HK-2 (cell line): ENCODE data around the gene SLIT1.

ENCODE experiments used
- DNase-seq: peaks from one replicate; pipeline ENCODE4 v3.0.0-alpha.2; 2018; ENCODE audit not compliant: unreplicated experiment

Gene SLIT1

DNA sequence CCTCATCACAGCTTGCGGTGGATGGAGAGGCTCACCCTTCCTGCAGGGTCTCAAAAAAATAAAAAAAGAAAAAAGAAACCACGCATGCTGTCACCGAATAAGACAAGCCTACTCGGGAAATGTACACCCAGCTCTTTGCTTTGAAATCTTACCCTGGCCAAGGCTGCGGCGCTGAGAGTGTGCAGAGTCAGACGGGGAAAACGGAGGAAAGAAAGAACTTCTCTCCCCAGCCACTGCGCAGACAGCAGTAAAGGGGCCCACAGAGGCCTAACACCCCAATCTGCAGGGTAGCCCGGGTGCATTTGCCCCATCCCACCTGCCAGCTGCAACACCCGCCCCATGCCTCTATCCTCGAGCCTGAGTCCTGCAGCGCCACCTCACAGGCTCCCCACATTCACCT, 14.8 kb downstream of the SLIT1 start:
- DNase-seq = no peak

DNA sequence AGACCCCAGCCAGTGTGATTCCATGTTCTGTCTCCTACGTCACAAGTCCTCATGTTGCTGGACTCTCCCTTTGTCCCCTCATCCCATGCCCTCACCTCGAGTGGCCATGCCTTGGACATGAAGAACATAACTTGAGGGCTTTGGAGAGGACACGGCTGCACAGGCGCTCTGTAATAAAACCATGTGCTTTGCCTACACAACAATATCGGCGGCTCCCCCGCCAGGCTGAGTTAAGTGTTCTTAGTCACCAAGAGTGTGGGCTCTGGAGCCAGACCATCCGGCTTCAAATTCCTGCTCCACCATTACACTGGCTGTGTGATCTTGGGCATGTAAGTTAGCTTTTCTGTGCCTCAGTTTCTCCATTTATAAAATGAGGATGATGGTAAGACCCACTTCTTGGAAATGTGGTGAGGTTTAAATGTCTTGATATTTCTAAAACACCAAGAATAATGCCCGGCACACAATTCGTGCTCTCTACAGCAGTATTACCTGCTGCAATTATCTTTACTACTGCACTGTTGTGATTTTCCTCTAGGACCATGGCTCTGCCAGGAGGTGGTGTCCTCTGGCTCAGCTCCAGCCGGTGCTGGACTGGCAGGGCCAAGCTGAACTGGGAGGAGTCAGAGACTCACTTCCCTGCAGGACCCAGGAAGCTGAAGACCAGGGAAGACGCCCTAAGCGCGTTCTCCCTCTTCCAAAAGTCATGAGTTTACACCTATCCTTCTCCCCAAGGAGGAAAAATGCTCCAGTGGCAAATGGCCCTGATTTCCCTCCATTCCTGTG, 15.7 kb downstream of the SLIT1 start:
- no peak for DNase-seq

DNA sequence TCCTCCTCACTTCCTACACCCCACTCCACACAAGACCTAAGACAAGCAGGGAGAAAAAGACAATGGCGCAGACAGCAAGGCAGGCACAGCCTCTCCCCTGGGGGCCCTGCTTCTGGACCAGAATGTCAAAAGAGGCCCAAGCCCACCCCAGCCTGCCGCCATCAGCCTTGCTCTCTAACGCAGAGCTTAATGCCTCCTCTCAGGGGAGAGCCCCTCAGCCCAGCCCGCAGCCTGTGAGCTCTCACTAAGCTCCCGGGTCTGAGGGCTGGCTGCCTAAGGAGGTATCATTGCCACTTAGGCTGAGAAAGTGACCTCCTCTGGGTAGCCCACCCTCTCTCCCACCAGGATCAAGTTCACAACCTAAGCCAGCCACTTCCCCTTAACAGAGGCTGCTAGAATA, 16.7 kb downstream of the SLIT1 start:
- DNase-seq = no peak

DNA sequence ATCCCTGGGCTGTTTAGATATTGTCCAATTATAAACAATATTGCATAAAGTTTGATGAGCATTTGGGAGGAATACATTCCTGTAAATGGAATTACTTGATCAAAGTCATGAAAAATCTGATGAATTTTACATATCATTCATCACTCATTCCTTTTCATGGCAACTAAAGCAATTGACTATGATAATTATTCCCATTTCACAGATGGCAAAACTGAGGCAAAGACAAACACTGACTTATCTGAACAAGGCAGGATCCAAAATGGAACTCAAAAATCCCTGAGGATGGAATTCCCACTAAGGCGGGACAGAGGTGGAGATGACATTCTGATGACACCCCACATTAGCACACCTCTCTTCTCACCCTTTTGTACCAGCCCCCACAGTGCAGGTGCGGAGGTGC, 17.1 kb downstream of the SLIT1 start:
- DNase-seq = no peak

DNA sequence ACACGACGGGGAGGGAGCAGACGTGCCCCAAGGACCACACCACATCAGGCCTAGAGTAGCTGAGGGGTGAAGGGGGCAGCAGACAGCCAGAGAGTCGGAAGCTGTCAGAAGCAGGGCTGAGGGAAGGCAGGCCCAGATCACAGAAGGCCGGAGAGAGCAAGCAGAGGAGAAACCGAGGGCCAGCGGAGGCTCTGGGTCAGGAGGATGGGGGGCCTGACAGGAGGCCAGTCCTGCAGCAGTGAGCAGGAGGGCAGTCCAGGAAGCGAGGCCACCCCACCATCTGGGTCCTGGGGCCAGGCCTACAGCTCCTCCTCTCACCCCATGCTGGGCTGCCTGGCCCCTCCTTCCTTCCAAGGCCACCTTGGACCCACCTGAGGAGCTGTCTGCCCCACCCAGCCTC, 20.3 kb downstream of the SLIT1 start:
- DNase-seq = no peak

DNA sequence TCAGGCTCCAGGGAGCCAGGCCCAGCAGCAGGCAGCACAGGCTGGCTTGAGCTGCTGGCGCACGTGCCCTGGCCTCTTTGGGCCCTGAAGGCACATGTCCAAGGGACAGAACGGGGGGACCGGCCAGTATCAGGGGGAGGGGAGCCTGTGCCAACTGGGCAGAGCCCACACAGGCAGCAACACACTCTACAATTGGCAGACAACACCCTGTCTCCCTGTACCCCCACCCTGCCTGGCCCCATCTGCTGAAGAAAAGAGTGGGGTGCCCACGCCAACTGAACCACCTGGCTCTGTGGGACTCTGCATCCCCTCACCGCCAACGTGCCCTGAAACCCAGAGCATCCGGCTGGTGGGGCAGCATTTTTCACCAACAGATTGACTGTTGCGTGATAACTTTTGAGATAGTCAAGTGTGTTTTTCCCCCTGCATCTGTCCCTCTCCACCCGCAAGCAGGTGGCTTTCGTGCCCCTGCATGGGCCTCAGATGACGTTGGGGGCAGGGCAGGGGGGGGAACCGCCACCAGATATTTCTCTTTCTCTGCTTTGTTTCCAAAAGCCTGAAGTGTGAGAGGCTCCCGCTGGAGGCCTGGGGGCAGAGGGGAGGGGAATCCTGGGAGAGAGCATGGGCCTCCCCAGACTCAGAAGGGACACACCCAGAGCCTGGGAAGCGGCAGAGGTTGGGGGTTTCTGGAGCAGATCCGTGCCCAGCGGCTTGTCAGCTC, 21.8 kb downstream of the SLIT1 start:
- no peak for DNase-seq

DNA sequence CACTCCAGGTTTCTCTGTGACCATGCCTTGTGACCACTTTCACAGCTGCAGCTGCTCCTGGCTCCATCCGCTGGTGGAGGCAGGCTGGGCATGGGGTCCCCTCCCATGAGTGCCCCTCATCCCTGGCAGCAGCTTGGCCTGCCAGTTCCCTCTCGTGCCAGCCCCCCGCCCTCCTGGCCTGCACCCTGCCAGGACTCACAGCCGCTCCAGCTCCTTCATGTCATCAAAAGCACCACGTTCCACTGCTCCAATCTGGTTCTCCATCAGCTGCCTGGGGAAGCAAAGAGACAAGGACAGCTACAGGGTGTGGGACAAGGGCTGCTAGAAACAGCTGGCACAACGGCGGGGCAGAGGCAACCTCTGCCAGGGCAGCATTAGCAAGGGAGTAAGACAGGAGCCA, 22.6 kb downstream of the SLIT1 start:
- no peak for DNase-seq

DNA sequence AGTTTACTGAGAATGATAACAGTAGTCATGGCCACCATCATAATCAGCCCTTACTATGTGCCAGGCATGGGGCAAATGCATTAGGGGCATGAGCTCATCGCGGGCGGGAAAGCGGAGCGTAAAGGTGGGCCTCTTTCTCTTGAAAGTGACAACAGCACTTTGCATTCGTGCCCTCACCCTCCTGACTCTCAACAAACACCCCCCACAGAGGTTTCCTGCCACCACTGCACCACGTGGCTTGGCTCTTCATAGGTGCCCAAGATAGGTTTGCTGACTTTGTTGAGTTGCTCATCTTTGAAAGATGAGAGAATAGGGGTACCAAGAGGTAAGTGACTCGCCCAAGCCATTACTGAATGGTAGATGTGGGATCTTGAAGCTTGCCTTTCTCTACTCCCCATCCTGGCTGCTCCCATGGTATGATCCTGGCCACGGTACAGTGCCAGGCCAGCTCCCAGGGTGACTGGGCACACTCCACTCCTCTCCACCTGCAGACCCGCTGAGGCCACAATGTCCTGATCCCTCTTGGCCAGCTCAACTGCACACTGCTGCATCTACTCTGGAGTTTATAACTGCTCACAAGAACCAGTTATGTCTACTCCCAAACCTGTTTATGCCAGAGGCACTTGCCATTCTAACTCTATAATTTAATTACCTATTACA, 26.0 kb downstream of the SLIT1 start:
- no peak for DNase-seq

DNA sequence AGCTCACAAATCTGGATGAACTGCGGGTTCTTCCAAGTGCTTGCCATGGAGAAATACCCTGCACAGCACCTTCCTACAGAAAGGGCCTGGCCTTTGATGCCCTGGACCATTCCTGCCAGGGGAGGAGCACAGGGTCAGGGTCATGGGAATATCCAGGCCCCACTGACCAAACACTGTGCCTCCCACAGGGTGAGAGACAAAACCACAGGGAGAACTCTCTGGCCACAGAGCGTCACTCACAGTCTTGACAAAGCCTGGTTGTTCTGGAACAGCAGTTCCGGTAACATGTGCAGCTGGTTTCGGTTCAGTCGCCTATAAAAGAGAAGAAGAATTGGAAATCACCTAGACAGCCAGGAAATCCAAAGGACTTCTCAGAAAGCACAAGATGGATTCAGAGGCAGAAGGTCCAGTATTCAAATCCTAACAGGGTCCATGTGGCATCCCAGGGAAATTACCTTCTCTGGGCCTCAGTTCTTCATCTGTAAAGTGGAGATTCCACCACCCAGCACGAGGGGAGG, 28.1 kb downstream of the SLIT1 start:
- no peak for DNase-seq

DNA sequence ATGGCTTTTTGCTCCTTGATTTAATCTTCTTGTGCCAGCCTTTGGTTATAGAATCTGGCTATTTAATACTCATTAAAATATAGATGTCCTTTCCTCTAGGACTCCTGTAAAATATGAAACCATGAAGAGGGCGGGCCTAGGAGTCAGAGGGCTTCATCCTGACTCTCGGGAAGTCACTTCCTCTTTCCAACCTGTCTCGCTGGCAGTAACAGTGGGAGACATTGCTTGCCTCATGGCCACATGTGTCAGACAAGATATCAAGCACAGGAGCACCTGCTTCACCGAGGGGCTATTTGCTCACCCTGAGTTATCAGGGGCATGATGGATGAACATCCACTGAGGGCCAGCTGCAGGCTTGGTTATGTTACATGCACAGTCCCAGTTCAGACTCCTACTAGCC, 31.0 kb downstream of the SLIT1 start:
- no peak for DNase-seq

DNA sequence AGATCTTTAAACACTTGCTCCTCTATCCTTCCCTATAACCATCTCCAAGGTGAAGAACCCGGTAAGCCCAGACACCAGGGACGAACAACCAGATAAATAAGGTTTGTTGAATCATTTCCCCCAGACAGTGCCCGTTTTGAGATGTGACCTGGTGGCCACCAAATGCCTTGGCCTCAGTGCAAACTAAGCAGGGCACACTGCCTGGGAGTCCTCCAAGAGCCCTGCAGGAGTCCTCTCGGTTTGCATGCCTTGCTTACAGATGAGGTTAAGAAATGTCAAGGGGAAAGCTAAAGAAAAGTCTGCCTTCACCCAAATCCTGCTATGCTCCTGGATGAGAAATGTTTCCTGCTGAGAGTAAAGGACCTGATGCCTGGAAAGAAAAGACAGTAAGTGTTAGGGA, 31.6 kb downstream of the SLIT1 start:
- DNase-seq = no peak

DNA sequence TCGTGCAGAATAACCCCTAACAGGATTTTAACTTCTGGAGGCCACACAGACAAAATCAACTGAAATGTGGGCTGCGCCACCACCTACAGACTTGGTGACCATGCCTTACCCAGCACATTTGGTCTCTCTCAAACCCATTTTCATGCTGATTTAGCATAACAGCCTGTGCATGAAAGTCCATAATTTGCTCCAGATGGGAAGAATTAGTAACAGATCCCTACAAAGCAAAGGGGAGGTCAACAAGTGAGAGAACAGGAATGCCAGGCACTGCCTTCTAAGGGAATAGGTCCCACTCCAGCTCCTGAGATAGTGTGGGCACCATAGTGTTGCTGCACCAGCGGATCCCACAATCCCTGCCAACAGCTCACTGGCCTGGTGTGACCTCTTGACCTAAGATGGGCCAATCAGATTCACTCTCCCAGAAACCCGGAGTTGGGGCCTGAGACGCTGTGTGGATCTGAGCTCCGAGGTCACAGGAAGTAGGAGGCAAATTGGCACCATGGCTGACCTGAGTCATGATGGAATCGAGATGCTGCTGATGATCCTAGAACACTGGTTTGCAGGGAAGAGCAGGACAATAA, 32.4 kb downstream of the SLIT1 start:
- no peak for DNase-seq

DNA sequence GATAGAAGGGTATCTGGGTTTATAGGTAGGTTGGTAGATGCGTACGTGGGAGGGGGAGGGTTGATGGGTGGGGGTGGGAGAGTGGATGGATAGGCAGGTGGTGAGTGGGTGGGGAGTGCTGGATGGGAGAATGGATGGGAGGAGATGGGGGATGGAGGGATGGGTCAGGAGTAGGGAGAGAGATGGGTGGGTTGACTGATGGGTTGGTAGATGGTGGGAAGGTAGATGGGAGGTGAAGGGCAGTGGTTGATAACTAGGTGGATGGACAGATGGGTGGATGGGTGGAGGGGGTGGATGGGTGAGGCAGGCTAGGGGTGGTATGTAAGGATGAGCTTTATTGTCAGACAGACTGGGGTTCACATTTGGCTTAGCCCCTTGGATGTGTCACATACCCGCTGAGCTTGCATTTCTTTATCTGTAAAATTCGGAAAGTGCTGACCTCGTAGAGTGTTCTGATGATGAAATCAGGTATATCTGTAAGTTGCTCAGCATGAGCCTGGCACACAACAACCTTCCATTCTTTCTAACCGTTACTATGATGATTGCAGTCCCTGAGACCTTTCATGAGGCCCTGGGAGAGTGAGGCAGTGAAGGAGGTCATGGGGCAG, 34.3 kb downstream of the SLIT1 start:
- DNase-seq = no peak

DNA sequence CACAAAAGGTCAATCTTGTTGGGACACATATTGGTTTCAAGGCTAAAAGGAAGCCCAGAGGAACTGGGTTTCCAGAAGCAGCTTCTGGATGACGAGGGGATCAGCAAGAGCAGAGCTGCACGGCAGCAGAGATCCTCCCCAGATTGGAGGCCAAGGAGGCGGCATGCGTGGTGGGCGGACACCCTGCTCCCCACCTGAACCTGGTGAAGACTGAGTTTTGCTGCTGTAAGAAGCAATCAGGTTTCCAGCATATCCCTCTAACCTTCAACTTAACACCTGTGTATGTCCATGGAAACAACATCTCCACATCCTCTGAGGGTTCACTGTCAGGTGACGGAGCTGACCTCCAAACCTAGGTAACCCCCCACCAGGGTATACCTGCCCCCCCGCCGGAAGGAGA, 35.1 kb downstream of the SLIT1 start:
- DNase-seq = no peak

DNA sequence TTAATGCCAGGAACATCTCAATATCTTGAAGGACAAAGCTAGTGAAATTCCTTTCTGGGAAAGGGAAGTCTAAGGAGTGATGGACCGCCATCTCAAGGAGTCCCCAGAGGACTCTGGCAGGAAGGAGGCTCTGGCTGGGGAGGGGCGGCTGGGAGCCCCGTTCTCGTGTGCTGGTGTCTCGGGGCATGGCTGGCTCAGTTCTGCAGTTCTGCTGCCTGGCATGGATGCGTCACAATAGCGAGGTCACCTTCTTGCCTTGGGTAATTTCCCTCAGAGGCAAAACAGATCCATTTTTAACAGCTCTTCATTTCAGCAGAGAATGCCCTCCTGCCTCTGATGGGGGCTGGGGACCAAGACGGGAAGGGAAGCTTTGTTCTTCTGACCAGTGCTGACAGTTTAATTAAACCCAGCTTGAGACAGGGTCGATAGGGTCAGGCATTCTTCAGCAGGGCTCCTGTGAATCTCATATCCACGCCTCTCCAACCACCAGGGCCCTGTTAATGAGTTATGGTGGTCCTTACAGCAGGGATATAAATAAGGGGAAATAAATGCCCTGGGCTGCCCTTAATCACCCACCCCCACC, 35.7 kb downstream of the SLIT1 start:
- DNase-seq = no peak

DNA sequence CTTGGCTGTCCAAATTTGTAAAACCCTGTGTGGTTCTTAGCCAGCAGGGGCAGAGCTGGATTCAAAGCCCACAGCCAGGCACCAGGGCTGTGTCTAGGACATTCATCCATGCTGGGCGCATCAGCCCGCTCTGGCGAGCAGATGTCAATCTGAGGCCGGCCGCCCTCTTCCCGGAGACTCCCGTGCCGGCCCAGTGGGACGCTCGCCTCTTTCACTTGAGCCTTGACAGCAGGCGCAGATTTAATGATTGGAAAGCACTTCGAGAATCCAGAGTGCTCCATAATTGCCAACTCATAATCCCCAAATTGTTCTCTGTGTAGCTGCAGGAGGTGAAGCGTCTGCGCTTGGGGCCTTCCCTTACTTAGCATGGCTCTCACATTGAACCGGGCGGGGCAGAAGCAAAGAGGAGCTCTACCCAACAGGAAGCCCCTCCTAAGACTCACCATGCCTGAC, 36.7 kb downstream of the SLIT1 start:
- no peak for DNase-seq

DNA sequence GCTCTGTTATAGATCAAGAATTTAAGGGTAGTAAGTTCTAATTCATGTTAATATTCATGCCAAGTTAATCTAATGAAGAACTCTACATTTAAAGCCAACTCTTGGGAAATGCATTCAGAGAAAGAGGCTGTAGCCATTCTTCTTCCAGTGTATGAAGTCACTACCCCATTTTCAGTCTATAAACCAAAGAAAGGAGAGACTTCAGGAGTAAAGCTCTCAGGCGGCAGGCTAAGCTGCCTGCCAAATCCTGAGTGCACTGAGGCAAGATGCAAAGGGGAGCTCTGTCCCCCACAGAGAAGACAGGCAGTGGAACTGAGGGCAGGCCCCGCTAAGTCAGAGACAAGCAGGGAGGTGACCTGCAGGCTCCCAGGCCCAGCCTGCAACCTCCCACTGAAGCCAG, 41.5 kb downstream of the SLIT1 start:
- DNase-seq = no peak

DNA sequence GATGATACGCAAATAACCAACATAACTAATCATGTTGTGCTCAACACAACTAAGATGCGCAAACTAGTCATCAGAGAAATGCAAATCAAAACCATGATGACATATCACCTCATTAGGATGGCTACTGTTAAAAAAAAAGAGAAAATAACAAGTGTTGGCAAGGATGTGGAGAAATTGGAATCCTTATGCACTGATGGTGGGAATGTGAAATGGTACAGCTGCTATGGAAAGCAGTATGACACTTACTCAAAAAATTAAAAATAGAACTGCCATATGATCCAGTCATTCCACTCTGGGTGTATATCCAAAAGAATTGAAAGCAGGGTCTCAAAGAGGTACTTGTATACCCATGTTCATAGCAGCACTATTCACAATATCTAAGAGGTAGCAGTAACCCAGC, 42.9 kb downstream of the SLIT1 start:
- DNase-seq = no peak

DNA sequence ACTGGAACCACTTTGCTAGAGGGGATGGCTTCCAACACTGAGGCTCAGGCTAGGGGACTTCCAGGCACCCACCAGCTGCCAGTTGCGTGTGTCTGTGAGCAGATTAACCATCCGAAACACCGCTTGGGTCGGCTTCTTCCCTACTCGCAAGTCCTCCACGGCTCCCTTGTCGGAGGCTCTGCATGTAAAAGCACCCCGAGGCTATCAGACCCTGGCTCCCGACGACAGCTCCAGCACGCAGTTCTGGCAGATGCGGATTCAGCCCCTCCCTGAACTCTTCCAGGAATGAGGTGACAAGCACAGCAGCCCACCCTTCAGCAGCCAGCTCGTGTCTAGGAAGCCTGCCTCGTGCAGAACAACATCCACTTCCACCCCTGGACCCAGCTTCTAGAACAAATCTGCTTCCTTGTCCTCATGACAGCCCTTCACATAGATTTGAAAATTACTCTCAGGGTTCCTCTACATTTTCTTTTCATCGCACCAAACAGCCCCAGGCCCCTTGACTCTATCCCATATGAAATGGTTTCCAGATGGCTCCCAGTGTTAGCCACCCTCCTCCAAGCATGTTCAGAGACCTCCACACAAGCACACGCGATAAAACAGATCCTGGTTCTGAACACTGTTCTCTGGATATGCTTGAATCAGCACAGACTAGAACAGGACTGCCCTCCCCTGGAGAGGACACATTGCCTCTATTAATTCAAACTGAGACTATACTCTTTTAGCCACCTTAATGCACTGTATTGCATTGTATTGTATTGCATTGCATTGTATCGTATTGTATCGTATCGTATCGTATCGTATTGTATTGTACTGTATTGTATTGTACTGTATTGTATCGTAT, 44.6 kb downstream of the SLIT1 start:
- DNase-seq = no peak

DNA sequence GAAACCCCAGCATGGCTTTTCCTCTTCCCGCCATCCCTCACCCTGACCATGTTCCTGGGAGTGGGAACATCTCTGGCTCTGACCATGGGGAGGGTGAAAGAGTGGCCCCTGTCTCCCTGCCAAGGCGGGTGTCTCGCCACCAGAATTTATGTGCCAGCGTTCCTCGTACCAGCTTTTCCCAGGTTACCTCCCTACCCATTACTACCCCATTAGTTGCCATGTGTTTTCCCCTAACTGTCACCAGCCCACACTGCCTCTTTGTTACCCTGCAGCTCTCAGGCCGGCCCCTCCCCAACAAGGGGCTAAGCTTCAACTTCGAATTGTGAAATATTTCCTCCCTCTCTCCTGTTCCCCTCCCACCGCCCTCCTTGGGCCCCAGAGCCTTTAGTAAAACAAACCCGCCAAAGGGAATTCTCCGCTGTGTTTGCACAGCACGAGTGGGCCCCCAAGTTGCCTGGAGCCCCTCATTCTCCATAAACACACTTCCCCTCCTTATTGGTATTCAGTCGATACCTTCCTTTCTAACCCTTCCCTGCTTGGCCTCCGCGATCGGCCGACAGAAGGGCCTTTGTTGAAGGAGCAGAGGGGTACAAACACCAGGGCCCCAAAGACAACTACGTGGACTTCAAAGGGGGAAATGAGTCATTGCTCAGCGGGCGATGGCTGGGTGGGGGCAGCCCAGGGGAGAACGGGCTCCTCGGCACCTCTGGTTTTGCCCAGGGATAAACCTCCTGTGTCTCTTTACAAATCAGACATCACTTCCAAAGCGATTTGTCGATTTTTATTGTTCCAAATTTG, 45.5 kb downstream of the SLIT1 start:
- no peak for DNase-seq
